Measurements from ENCODE around the gene PLEKHA5. TPM values are rescaled to one million over a fixed set of nuclear protein-coding genes. Genes with fewer than 3 reads are reported as not detected.
"Not testable (repeated sequence)": the region's sequence is repeated elsewhere in the genome, so short reads cannot be mapped to it uniquely, and the experiment has no call there.

Gene PLEKHA5
- total RNA-seq, 1 donor from 2014 or later, result 23.4 TPM

GRCh38 chr12:19409376-19409775 lies 279.8 kb downstream of the PLEKHA5 start:
- H3K4me3 ChIP-seq (ENCODE audit: low read depth, low read length), result no peak overlapping the region
- no peak for TF ChIP-seq CTCF (conservative IDR thresholded peaks at IDR 0.05; ENCODE audit: low read depth, low read length)
- DNase-seq (ENCODE audit: low read depth), result no peak

DNA sequence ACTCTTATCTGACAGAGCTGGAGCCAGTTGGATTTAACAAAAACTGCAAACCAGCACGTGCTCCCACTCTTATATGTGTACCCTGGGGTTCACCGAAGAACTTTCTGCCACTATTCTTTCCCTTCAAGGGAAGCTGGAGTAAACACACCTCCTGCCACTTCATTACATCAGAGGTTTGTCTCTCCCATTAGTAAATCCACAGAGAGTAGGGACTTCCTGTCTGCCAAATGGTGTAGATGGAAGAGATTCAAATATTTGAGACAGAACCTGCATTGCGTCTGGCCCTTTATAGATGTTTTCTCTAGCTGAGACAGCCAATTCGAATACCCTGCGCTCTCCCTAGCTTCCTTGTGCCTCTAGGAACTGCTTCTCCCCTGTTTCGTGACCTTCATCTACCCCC lies 280.7 kb downstream of the PLEKHA5 start:
- H3K4me3 ChIP-seq (ENCODE audit: low read depth, low read length), result no peak overlapping the region
- no peak for TF ChIP-seq CTCF (conservative IDR thresholded peaks at IDR 0.05; ENCODE audit: low read depth, low read length)
- DNase-seq (ENCODE audit: low read depth), result no peak

DNA sequence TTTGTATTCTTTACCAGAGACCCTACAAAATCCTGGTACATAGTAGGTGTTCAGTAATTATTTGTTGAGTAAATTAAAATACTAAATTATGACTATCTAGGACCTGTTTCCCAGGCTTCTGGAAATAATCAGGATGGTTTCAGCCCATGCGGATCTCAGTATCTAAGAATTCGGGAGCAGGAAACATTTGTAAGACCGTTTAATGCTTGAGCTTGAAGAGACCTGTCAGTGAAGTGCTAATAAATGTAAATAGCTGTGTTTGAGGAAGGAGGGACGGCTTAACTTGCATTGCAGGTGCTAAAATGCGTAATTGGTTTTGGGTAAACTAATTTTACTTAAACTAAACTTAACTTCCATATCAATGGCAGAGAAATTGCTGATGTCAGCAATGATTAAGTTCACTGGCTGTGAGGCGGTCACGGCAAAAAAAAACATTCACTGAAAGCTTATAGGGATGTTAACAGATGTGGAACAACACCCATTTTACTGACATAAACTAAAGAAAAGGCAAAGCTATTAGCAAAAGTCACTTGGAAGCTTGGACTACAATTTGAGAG lies 281.2 kb downstream of the PLEKHA5 start:
- no peak overlapping the region for H3K4me3 ChIP-seq (ENCODE audit: low read depth, low read length)
- DNase-seq (ENCODE audit: low read depth), result no peak
- TF ChIP-seq CTCF (conservative IDR thresholded peaks at IDR 0.05; ENCODE audit: low read depth, low read length), result no peak

DNA sequence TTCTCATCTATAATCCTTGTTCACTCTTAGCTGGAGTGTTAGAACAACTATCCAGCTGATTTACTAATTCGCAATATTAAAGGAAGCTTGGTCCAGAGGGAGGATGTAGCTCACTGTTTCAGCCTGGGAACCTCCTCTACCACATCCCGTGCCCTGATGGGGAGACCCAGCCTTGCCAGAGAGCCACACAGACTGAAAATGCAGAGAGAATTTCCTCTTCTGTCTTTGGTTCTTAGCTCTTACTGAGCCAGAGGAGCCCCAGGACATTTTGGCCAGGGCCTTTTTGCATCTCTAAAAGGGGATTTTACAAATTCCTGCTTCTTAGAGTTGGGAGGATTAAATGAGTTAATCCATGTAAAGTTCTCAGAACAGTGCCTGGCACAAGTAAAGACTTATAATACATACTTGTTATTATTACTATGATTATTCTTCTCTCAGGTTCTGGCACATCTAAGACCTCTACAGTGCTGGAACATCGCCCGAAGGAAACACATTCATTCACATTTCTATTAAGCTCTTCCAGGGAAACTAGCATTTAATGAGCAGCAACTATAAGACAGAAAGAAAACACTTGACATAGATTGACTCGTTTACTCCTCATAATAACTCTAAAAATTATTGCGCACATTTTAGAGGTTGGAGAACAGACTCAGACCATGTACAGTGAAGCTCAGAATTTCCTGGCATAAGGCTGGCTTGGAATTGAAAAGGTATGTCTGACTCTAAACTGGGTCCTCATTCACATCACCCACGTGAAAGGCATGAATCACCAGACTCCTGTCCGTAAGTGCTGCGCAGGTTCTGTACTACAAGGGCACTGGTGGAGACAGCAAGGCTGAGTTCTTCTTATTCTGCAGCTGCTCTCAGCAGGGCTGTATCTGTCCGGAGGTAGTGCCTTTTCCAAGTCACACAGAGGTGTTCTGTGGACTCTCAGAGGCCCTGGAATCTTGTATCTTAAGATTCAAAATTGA lies 282.0 kb downstream of the PLEKHA5 start:
- TF ChIP-seq CTCF (conservative IDR thresholded peaks at IDR 0.05; ENCODE audit: low read depth, low read length), result no peak
- DNase-seq (ENCODE audit: low read depth), result no peak
- H3K4me3 ChIP-seq (ENCODE audit: low read depth, low read length), result no peak overlapping the region

GRCh38 chr12:19412844-19413243 lies 283.3 kb downstream of the PLEKHA5 start:
- DNase-seq (ENCODE audit: low read depth), result no peak
- H3K4me3 ChIP-seq (ENCODE audit: low read depth, low read length), result no peak overlapping the region
- TF ChIP-seq CTCF (conservative IDR thresholded peaks at IDR 0.05; ENCODE audit: low read depth, low read length), result no peak

DNA sequence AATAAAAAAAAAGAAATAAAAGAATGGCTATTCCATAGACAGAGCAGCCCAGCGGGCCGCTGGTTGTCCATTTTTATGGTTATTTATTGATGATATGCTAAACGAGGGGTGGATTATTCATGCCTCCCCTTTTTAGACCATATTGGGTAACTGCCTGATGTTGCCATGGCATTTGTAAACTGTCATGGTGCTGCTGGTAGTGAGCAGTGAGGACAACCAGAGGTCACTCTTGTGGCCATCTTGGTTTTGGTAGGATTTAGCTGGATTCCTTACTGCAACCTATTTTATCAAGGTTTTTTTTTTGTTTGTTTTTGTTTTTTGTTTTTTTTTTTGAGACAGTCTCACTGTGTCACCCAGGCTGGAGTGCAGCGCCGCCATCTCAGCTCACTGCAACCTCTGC lies 284.0 kb downstream of the PLEKHA5 start:
- DNase-seq (ENCODE audit: low read depth); H3K4me3 ChIP-seq (ENCODE audit: low read depth, low read length): not testable (repeated sequence)

DNA sequence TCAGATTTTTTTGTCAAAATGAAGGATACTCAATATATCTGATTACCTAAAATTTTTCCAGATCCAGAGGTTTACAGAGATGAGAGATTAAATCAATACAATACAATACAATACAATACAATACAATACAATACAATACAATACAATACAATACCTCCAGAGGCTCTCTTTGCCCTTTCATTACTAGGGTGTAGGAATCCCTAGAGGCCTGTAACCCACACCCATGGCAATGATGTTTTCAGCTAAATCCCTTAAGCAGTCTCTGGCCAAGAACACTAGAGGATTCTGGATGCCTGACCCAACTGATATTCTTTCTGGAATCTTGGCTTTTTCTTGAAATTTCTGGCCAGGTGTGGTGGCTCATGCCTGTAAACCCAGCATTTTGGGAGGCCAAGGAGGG lies 286.0 kb downstream of the PLEKHA5 start:
- TF ChIP-seq CTCF (conservative IDR thresholded peaks at IDR 0.05; ENCODE audit: low read depth, low read length), result no peak
- H3K4me3 ChIP-seq (ENCODE audit: low read depth, low read length), result no peak overlapping the region
- DNase-seq (ENCODE audit: low read depth), result no peak

Data from epithelial cell of proximal tubule (primary cell).